ENCODE data around the gene PITX2. TPM values are rescaled to one million over a fixed set of nuclear protein-coding genes. Genes with fewer than 3 reads are reported as not detected.

PITX2 gene
- polyA plus RNA-seq, 3 donors = not detected

DNA sequence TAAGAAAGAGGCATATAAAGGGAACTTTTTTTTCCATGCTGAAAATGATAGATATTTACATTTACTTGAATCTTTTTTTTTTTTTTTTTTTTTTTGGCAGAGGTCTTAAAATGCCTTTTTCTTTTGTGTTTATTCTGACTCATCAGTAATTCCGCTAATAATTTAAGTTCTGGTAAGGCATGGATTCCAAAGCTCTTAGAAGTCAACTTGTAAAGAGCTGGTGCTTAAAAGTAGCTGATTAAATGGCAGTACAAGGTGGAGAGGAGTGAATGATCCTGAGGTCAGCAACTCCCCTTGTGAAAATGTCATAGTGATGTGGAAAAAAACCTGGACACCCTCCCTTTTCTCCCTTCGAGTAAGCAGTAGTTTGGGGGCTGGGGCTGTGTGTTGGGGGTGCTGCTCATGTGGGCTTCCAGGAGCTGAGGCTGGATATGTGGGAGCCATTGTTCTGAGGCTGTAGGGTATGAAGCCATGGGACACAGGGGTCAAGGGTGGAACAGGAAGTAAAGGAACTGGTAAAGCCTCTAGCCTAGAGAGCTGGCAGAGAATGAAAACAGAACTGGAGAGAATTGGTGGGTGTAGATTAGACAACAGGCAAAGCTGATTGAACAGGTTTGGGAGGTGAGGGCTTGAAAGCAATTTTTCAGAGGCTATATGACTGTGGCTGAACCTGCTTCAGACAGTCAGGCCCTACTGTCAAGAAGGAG lies 41.0 kb upstream of the PITX2 start:
- no CpG with 5 or more reads among the region's 2 CpGs for WGBS (ENCODE audit: insufficient coverage)
- H4K20me1 ChIP-seq (ENCODE audit: insufficient read depth, low read length) = no peaks in the 10 kb centered on the region
- H3K36me3 ChIP-seq (replicated peaks in 1 of 2; ENCODE audit: control insufficient read depth in 1 of 2, insufficient read depth in 2 of 2, low read length in 2 of 2) = no peaks in the 10 kb centered on the region
- Mint-ChIP-seq H3K27ac (no peak overlapping the region), H3K4me1 (no peaks in the 10 kb centered on the region), H3K27me3 (ENCODE audit: low read depth in 3 of 3) (peaks cover 1 to 8% (median 3%) of the 10 kb centered on the region in 3 donors), H3K9me3 (peaks cover 0 to 2% (median 0%) of the 10 kb centered on the region in 7 donors), H3K4me3 (no peak overlapping the region), H3K36me3 (no peaks in the 10 kb centered on the region)
- H3K9ac ChIP-seq (ENCODE audit: insufficient read depth, low read length, poor library complexity, severe bottlenecking) = no peak overlapping the region
- no peak overlapping the region for H2AFZ ChIP-seq (ENCODE audit: insufficient read depth, low read depth, low read length, poor library complexity, severe bottlenecking)
- H3K79me2 ChIP-seq (ENCODE audit: insufficient read depth, low read length) = no peaks in the 10 kb centered on the region
- H3K27me3 ChIP-seq (ENCODE audit: control insufficient read depth in 2 of 2, insufficient read depth in 2 of 2, low read length in 2 of 2) = no peaks in the 10 kb centered on the region
- no peak overlapping the region for H3K4me2 ChIP-seq (replicated peaks; ENCODE audit: extremely low read depth, low read length, poor library complexity, severe bottlenecking)
- H3K27ac ChIP-seq (ENCODE audit: low read depth in 1 of 2, low read length in 2 of 2) = no peak overlapping the region
- no peaks in the 10 kb centered on the region for H3K4me1 ChIP-seq (ENCODE audit: control insufficient read depth in 1 of 2, insufficient read depth in 2 of 2, low read length in 2 of 2)
- no peak for DNase-seq
- TF ChIP-seq, protein P1, sequence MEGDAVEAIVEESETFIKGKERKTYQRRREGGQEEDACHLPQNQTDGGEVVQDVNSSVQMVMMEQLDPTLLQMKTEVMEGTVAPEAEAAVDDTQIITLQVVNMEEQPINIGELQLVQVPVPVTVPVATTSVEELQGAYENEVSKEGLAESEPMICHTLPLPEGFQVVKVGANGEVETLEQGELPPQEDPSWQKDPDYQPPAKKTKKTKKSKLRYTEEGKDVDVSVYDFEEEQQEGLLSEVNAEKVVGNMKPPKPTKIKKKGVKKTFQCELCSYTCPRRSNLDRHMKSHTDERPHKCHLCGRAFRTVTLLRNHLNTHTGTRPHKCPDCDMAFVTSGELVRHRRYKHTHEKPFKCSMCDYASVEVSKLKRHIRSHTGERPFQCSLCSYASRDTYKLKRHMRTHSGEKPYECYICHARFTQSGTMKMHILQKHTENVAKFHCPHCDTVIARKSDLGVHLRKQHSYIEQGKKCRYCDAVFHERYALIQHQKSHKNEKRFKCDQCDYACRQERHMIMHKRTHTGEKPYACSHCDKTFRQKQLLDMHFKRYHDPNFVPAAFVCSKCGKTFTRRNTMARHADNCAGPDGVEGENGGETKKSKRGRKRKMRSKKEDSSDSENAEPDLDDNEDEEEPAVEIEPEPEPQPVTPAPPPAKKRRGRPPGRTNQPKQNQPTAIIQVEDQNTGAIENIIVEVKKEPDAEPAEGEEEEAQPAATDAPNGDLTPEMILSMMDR (IDR thresholded peaks at IDR 0.05) = no peak
- H3K9me3 ChIP-seq (replicated peaks in 1 of 2; ENCODE audit: control insufficient read depth in 1 of 2, insufficient read depth in 1 of 2, low read length in 2 of 2) = no peaks in the 10 kb centered on the region
- intact Hi-C loops (cut with micrococcal nuclease) = no loop called here
- H3K4me3 ChIP-seq (replicated peaks in 1 of 3; ENCODE audit: low read depth in 2 of 3, low read length in 3 of 3) = no peak overlapping the region

DNA sequence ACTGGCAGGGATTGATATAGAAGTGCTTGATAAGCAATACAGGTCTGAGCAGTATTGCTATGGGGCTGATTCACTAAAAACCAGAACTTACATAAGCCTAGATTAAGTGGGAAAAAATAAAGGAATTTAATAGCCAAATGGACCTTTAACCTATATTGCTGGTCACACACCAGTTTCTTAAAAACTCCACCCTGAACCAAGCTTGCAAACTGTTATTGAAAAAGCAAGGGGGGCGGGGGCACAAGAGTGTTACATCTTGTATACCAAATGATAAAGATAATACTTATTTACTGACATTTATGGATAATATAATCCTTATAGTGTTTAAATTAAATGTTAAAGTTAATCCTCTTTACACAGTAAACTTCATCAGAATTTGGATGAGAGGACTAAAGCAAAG lies 40.3 kb upstream of the PITX2 start:
- no peak overlapping the region for H3K27ac Mint-ChIP-seq
- H3K4me1 ChIP-seq (ENCODE audit: control insufficient read depth in 1 of 2, insufficient read depth in 2 of 2, low read length in 2 of 2) = no peaks in the 10 kb centered on the region
- DNase-seq = no peak
- no peak overlapping the region for H3K9ac ChIP-seq (ENCODE audit: insufficient read depth, low read length, poor library complexity, severe bottlenecking)
- no peaks in the 10 kb centered on the region for H3K36me3 ChIP-seq (replicated peaks in 1 of 2; ENCODE audit: control insufficient read depth in 1 of 2, insufficient read depth in 2 of 2, low read length in 2 of 2)
- no peaks in the 10 kb centered on the region for H3K9me3 ChIP-seq (replicated peaks in 1 of 2; ENCODE audit: control insufficient read depth in 1 of 2, insufficient read depth in 1 of 2, low read length in 2 of 2)
- no peak overlapping the region for H3K27ac ChIP-seq (ENCODE audit: low read depth in 1 of 2, low read length in 2 of 2)
- TF ChIP-seq, protein P1 (IDR thresholded peaks at IDR 0.05) = no peak
- intact Hi-C loops (cut with micrococcal nuclease) = no loop called here
- no peak overlapping the region for H3K4me2 ChIP-seq (replicated peaks; ENCODE audit: extremely low read depth, low read length, poor library complexity, severe bottlenecking)
- H3K36me3 Mint-ChIP-seq = no peaks in the 10 kb centered on the region
- no peak overlapping the region for H2AFZ ChIP-seq (ENCODE audit: insufficient read depth, low read depth, low read length, poor library complexity, severe bottlenecking)
- no peaks in the 10 kb centered on the region for H3K27me3 ChIP-seq (ENCODE audit: control insufficient read depth in 2 of 2, insufficient read depth in 2 of 2, low read length in 2 of 2)
- peaks cover 0 to 2% (median 0%) of the 10 kb centered on the region in 7 donors for H3K9me3 Mint-ChIP-seq
- H3K27me3 Mint-ChIP-seq (ENCODE audit: low read depth in 3 of 3) = peaks cover 3 to 10% (median 3%) of the 10 kb centered on the region in 3 donors
- H3K4me1 Mint-ChIP-seq = no peaks in the 10 kb centered on the region
- no peak overlapping the region for H3K4me3 ChIP-seq (replicated peaks in 1 of 3; ENCODE audit: low read depth in 2 of 3, low read length in 3 of 3)
- no peaks in the 10 kb centered on the region for H3K79me2 ChIP-seq (ENCODE audit: insufficient read depth, low read length)
- no peaks in the 10 kb centered on the region for H4K20me1 ChIP-seq (ENCODE audit: insufficient read depth, low read length)
- WGBS (ENCODE audit: insufficient coverage) = no CpG with 5 or more reads among the region's 1 CpG
- H3K4me3 Mint-ChIP-seq = no peak overlapping the region

Measured in CD14-positive monocyte (primary cell).